Measurements from ENCODE around the gene UBL4B. TPM values are rescaled to one million over a fixed set of nuclear protein-coding genes. Genes with fewer than 3 reads are reported as not detected.

The UBL4B gene
- polyA plus RNA-seq, 1 donor (not counting 4 experiments of a cell fraction or from before 2014, with no cell fraction given), result not detected

GRCh38 chr1:110089561-110090275 is 22.5 kb upstream of the UBL4B start:
- no peak for FAIRE-seq
- Histone ChIP-seq H3K79me2 (ENCODE audit: control insufficient read depth, insufficient read depth, low read length) (no peaks in the 10 kb centered on the region), H3K4me2 (ENCODE audit: control insufficient read depth, extremely low read depth, insufficient read depth, low read depth, low read length) (no peak overlapping the region), H4K20me1 (ENCODE audit: control insufficient read depth, extremely low read depth, insufficient read depth, low read length) (no peaks in the 10 kb centered on the region), H3K9ac (ENCODE audit: control insufficient read depth, extremely low read depth, insufficient read depth, low read length) (no peak overlapping the region), H3K9me1 (ENCODE audit: control insufficient read depth, extremely low read depth, insufficient read depth, low read length) (no peaks in the 10 kb centered on the region), H3K4me3 (ENCODE audit: control insufficient read depth in 2 of 3, extremely low read depth in 1 of 3, insufficient read depth in 2 of 3, low read depth in 1 of 3, low read length in 3 of 3) (no peak overlapping the region), H3K27me3 (ENCODE audit: control insufficient read depth, extremely low read depth, insufficient read depth, low read length) (peaks cover 58% of the 10 kb centered on the region), H3K4me1 (ENCODE audit: control insufficient read depth, extremely low read depth, insufficient read depth, low read length) (no peaks in the 10 kb centered on the region), H3K36me3 (ENCODE audit: control insufficient read depth in 2 of 2, extremely low read depth in 1 of 2, insufficient read depth in 2 of 2, low read length in 2 of 2) (no peaks in the 10 kb centered on the region), H3K9me3 (ENCODE audit: control insufficient read depth, low read depth, low read length) (no peaks in the 10 kb centered on the region), H3K27ac (ENCODE audit: control insufficient read depth, insufficient read depth, low read length) (no peak overlapping the region), H2AFZ (ENCODE audit: control insufficient read depth, low read length) (no peak overlapping the region)
- no peak for DNase-seq (ENCODE audit: low read depth, low spot score)
- dilution Hi-C loops (cut with MboI; ENCODE audit: extremely low pct_ligation_motif_present, low sequenced_read_pairs), result no loop called here
- TF ChIP-seq EZH2 (IDR thresholded peaks at IDR 0.05; ENCODE audit: low read length), result no peak
- TF ChIP-seq CTCF (optimal IDR thresholded peaks at IDR 0.05 in 1 of 3, IDR thresholded peaks at IDR 0.05 in 1 of 3, conservative IDR thresholded peaks at IDR 0.05 in 1 of 3; ENCODE audit: extremely low read depth in 1 of 3, insufficient read depth in 2 of 3, low read length in 3 of 3), result no peak

- H3K4me2 ChIP-seq (ENCODE audit: control insufficient read depth, extremely low read depth, insufficient read depth, low read depth, low read length), result no peak overlapping the region
- no peaks in the 10 kb centered on the region for H3K36me3 ChIP-seq (ENCODE audit: control insufficient read depth in 2 of 2, extremely low read depth in 1 of 2, insufficient read depth in 2 of 2, low read length in 2 of 2)
- no peak overlapping the region for H3K9ac ChIP-seq (ENCODE audit: control insufficient read depth, extremely low read depth, insufficient read depth, low read length)
- H3K9me1 ChIP-seq (ENCODE audit: control insufficient read depth, extremely low read depth, insufficient read depth, low read length), result no peaks in the 10 kb centered on the region
- no peaks in the 10 kb centered on the region for H3K4me1 ChIP-seq (ENCODE audit: control insufficient read depth, extremely low read depth, insufficient read depth, low read length)
- H3K27me3 ChIP-seq (ENCODE audit: control insufficient read depth, extremely low read depth, insufficient read depth, low read length), result peaks cover 45% of the 10 kb centered on the region
- no peak overlapping the region for H3K4me3 ChIP-seq (ENCODE audit: control insufficient read depth in 2 of 3, extremely low read depth in 1 of 3, insufficient read depth in 2 of 3, low read depth in 1 of 3, low read length in 3 of 3)
- no peaks in the 10 kb centered on the region for H4K20me1 ChIP-seq (ENCODE audit: control insufficient read depth, extremely low read depth, insufficient read depth, low read length)
- FAIRE-seq (no peak), DNase-seq (ENCODE audit: low read depth, low spot score) (no peak)
- no peak overlapping the region for H3K27ac ChIP-seq (ENCODE audit: control insufficient read depth, insufficient read depth, low read length)
- no peak for TF ChIP-seq EZH2 (IDR thresholded peaks at IDR 0.05; ENCODE audit: low read length)
- TF ChIP-seq CTCF (optimal IDR thresholded peaks at IDR 0.05 in 1 of 3, IDR thresholded peaks at IDR 0.05 in 1 of 3, conservative IDR thresholded peaks at IDR 0.05 in 1 of 3; ENCODE audit: extremely low read depth in 1 of 3, insufficient read depth in 2 of 3, low read length in 3 of 3), result no peak
- no peaks in the 10 kb centered on the region for H3K9me3 ChIP-seq (ENCODE audit: control insufficient read depth, low read depth, low read length)
- dilution Hi-C loops (cut with MboI; ENCODE audit: extremely low pct_ligation_motif_present, low sequenced_read_pairs), result no loop called here
- H3K79me2 ChIP-seq (ENCODE audit: control insufficient read depth, insufficient read depth, low read length), result no peaks in the 10 kb centered on the region
- H2AFZ ChIP-seq (ENCODE audit: control insufficient read depth, low read length), result no peak overlapping the region
Measured at GRCh38 chr1:110091381-110091780, 20.9 kb upstream of the UBL4B start.

All from keratinocyte (primary cell).